Skeletal muscle tissue (tissue), 4 donors: Measurements from ENCODE around the gene TGM5. TPM values are rescaled to one million over a fixed set of nuclear protein-coding genes. Genes with fewer than 3 reads are reported as not detected.

Source experiments
- H3K27ac ChIP-seq: one replicate; pipeline ENCODE4 v1.7.0; 2013; ENCODE audit warnings: mild to moderate bottlenecking, low read depth, low read length, inconsistent platforms
- H3K27me3 ChIP-seq, 3 donors: one replicate each; pipeline ENCODE4 v1.7.0; 2013; ENCODE audit warnings: low read length in 3 of 3; ENCODE audit not compliant: control insufficient read depth in 3 of 3, insufficient read depth in 3 of 3
- H3K36me3 ChIP-seq, 3 donors: one replicate each; pipeline ENCODE4 v1.7.0; 2013; ENCODE audit warnings: low read length in 3 of 3; ENCODE audit not compliant: control insufficient read depth in 3 of 3, insufficient read depth in 3 of 3
- H3K4me1 ChIP-seq, 3 donors: one replicate each; pipeline ENCODE4 v1.7.0; 2013; ENCODE audit warnings: low read length in 3 of 3, mild to moderate bottlenecking in 3 of 3; ENCODE audit not compliant: control insufficient read depth in 3 of 3, insufficient read depth in 3 of 3
- H3K4me3 ChIP-seq, 3 donors: one replicate each; pipeline ENCODE4 v1.7.0; 2013; ENCODE audit warnings: low read length in 3 of 3
- H3K9ac ChIP-seq, 3 donors: one replicate each; pipeline ENCODE4 v1.7.0; 2013; ENCODE audit warnings: low read length in 3 of 3, mild to moderate bottlenecking in 3 of 3, moderate library complexity in 2 of 3, low read depth in 1 of 3
- H3K9me3 ChIP-seq, 3 donors: one replicate each; pipeline ENCODE4 v1.7.0; 2013; ENCODE audit warnings: low read length in 3 of 3; ENCODE audit not compliant: control insufficient read depth in 3 of 3
- total RNA-seq: library from RNA; depleted of rRNA; stranded (reverse); fragments of >200 nt; gene quantifications from one replicate; pipeline ENCODE4 v1.2.3, GENCODE V29; 2014
- donor health status: Osteomylitis.

The TGM5 gene, protein sequence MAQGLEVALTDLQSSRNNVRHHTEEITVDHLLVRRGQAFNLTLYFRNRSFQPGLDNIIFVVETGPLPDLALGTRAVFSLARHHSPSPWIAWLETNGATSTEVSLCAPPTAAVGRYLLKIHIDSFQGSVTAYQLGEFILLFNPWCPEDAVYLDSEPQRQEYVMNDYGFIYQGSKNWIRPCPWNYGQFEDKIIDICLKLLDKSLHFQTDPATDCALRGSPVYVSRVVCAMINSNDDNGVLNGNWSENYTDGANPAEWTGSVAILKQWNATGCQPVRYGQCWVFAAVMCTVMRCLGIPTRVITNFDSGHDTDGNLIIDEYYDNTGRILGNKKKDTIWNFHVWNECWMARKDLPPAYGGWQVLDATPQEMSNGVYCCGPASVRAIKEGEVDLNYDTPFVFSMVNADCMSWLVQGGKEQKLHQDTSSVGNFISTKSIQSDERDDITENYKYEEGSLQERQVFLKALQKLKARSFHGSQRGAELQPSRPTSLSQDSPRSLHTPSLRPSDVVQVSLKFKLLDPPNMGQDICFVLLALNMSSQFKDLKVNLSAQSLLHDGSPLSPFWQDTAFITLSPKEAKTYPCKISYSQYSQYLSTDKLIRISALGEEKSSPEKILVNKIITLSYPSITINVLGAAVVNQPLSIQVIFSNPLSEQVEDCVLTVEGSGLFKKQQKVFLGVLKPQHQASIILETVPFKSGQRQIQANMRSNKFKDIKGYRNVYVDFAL
- total RNA-seq = not detected

DNA sequence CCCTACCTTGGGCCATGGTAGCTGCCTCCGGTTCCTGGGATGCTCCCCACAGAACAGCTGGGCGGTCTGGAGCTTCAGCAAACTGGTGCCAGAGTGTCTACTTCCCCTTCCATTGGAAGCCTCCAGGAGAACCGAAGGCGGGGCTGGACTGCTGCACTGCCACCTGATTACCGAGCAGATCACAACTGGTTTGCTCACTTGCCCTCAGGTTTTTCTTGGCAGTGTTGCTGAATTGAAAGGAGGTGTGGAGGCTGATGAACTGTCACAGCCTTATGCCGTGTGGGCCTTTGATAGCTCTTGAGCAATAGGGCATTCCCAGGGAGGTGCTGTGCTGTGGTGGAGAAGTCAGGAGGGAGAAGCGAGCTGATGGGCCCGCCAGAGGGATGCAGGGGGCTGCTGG, at the start of gene TGM5:
Gene TGM5, minus strand, starts transcription at position 95 of the 400 bp plus-strand sequence. Its CDS starts 79 bp downstream, at position 16.
- no peak within 1 kb of the TSS for H3K27ac ChIP-seq
- H3K36me3 ChIP-seq = no peaks in the 10 kb centered on the region
- H3K9ac ChIP-seq = no peak within 1 kb of the TSS
- H3K9me3 ChIP-seq = no peaks in the 10 kb centered on the region
- no peak within 1 kb of the TSS for H3K4me3 ChIP-seq
- H3K27me3 ChIP-seq = peaks cover 0 to 4% (median 0%) of the 10 kb centered on the region in 3 donors
- H3K4me1 ChIP-seq = no peaks in the 10 kb centered on the region

DNA sequence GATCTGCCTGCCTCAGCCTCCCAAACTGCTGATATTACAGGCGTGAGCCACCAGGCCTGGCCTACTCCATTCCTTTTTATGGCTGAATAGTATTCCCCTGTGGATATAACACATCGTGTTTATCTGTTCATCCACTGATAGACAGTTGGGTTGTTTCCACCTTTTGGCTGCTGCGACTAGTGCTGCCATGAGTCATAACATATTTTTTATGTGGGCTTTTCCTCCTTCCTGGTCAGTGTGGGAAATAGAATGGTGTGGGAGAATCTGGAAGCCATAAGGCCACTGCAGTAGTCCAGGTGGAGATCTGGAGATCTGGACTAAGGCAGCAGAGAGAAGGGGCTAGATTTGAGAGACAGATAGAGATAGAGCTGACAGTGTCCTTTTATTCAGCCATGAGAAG, 47.4 kb upstream of the TGM5 start:
- no peaks in the 10 kb centered on the region for H3K9me3 ChIP-seq
- H3K27me3 ChIP-seq = peaks cover 0 to 12% (median 5%) of the 10 kb centered on the region in 3 donors
- H3K36me3 ChIP-seq = no peaks in the 10 kb centered on the region
- no peak overlapping the region for H3K9ac ChIP-seq
- H3K4me1 ChIP-seq = no peaks in the 10 kb centered on the region
- no peak overlapping the region for H3K4me3 ChIP-seq
- H3K27ac ChIP-seq = no peak overlapping the region

DNA sequence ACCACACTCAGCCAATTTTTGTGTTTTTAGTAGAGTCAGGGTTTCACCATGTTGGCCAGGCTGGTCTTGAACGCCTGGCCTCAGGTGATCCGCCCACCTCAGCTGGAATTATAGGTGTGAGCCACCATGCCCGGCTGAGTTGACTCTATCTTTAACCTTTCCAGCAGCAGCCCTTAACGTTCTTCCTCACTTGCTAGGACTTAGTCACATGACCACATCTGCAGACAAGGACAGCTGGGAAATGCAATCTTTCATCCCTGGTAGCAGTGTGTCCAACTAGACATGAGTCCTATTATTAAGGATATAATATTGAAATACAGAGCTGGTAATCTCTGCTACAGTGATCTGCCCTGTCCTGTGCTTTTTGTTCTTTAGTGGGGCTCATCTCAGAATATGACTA, 45.6 kb upstream of the TGM5 start:
- Histone ChIP-seq H3K27ac (no peak overlapping the region), H3K9me3 (no peaks in the 10 kb centered on the region), H3K27me3 (peaks cover 3 to 15% (median 8%) of the 10 kb centered on the region in 3 donors), H3K36me3 (no peaks in the 10 kb centered on the region), H3K4me1 (no peaks in the 10 kb centered on the region), H3K9ac (no peak overlapping the region), H3K4me3 (no peak overlapping the region)

DNA sequence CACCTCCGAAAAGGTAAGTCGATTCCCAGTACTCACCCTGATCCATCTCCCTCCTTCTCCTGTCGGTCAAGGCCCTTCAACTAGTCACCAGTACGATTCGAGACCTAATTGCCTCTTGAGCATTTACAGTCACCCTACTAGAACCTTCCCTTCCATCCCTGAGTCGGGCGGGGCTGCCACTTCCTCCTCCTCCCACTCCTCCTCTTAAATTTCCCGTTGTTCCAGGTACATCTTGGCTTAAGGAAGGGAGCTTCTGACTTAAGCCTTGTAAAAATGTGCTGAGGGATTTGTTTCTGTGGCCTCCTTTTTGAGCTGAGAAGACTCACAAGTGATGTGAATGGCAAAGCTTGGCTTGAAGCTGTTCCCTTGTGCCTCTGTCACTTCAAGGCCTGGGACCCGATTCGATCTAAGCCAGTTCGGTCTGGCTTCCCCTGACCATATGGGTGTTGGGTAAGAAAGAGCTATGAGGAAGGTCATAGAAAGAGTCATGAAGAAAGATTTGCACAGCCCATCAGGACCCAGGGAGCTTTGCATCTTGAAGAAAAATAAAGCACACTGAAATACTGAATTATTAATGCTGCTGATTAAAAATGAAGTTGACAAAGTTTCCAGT, 35.6 kb upstream of the TGM5 start, which contains the start of gene TGM7:
Gene TGM7, minus strand, starts transcription at position 51 of the 613 bp plus-strand sequence.
- Histone ChIP-seq H3K27ac (no peak within 1 kb of the TSS), H3K9me3 (no peaks in the 10 kb centered on the region)

DNA sequence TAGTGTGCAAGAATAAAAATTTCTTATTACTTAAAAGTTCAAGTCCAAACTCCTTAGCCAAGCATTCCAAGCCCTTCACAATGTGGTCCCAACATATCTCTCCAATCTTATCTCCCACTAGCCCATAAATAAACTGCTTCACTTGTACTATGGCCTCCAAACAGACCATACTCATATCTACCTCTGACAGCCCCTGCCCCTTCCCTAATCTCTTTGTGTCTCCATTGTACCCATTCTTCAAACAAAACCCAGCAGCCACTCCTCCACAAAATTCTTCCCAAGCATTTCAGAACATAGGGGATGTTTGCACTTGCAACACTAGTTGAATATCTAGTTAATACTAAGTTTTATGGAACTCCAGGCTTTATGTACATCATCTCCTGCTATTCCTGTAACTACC, 33.2 kb upstream of the TGM5 start:
- Histone ChIP-seq H3K9ac (no peak overlapping the region), H3K4me3 (no peak overlapping the region), H3K9me3 (no peaks in the 10 kb centered on the region), H3K27me3 (peaks cover 0 to 9% (median 8%) of the 10 kb centered on the region in 3 donors), H3K4me1 (no peaks in the 10 kb centered on the region), H3K27ac (no peak overlapping the region), H3K36me3 (no peaks in the 10 kb centered on the region)

More for the DNA sequence above, 35.6 kb upstream of the TGM5 start, which contains the start of gene TGM7:
- Histone ChIP-seq H3K9ac (no peak within 1 kb of the TSS), H3K27me3 (peaks cover 0 to 11% (median 3%) of the 10 kb centered on the region in 3 donors), H3K4me1 (no peaks in the 10 kb centered on the region), H3K36me3 (no peaks in the 10 kb centered on the region), H3K4me3 (no peak within 1 kb of the TSS)

DNA sequence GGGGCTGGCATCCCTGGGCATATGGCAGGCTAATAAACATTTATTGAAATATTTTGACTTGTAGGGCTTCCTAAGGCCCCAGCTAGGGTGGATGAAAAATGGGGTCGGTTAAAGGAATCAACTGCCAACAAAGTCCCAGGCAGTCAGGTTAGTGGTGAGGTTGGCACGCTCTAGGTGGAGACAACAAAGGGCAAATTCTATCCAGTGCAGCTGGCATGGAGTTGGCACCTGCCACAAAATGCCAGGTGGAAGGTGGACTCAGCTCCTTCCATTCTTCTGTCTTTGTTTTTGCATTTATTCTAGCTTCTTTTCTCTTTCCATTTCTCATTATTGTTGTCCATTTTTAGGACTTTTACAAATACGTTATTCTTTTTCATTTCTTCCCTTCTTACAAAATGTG, 32.7 kb upstream of the TGM5 start:
- Histone ChIP-seq H3K4me1 (no peaks in the 10 kb centered on the region), H3K9me3 (no peaks in the 10 kb centered on the region), H3K27ac (no peak overlapping the region), H3K9ac (no peak overlapping the region), H3K27me3 (peaks cover 2 to 13% (median 9%) of the 10 kb centered on the region in 3 donors), H3K4me3 (no peak overlapping the region), H3K36me3 (no peaks in the 10 kb centered on the region)

DNA sequence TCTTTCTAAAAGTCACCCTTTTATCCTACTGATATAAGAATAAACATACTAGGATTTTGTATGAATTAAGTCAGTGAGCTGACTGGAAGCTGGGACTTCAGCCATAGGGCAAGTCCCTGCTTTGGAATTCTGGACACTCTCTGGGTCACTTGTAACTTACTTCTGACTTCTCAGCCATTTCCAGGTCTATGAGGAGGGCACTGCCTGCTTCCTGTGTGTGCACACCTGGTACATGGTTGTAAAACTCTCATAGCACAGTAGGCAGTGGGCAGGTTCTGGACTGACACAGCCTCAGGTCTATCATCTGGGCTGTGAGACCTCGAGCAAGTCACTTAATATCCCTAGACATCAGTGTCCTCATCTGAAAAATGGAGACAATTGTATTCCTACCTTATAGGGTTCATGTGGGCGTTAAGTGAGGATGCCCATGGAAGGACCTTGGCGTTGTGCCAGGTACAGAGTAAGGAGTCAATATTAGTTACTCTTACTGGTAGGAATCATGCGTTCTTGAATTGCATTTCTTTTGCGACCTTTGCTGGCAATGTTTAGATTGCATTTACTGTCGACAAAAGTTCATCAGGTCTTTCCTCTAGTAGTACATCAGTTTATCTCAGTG, 27.5 kb upstream of the TGM5 start:
- Histone ChIP-seq H3K36me3 (no peaks in the 10 kb centered on the region), H3K27ac (no peak overlapping the region), H3K4me3 (no peak overlapping the region), H3K27me3 (peaks cover 13 to 22% (median 14%) of the 10 kb centered on the region in 3 donors), H3K4me1 (peaks cover 3 to 12% (median 8%) of the 10 kb centered on the region in 3 donors), H3K9me3 (no peaks in the 10 kb centered on the region), H3K9ac (no peak overlapping the region)

DNA sequence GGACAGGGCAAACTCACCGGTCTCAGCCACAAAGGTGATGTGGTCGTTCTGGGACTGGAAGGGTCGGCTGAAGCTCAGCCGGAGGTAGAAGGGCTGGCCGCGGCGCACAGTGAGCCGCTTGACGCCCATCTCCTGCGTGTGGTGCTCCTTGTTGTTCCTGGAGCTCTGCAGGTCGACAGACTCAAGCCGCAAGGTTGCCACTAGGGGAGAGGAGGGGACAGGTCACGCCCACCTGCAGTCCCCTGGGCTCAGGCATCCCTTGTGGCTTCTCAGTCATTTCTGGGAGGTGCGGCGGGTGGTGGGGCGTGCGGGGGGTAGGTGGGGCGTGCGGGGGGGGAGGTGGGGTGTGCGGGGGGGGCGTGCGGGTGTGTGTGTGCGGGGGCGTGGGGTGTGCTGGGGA, 26.7 kb upstream of the TGM5 start:
- Histone ChIP-seq H3K36me3 (no peaks in the 10 kb centered on the region), H3K9ac (no peak overlapping the region), H3K4me3 (peak overlapping the region in 1 of 3 donors; percentile 13), H3K4me1 (peaks cover 3 to 12% (median 8%) of the 10 kb centered on the region in 3 donors), H3K27ac (no peak overlapping the region), H3K9me3 (no peaks in the 10 kb centered on the region), H3K27me3 (peaks cover 13 to 22% (median 14%) of the 10 kb centered on the region in 3 donors)

DNA sequence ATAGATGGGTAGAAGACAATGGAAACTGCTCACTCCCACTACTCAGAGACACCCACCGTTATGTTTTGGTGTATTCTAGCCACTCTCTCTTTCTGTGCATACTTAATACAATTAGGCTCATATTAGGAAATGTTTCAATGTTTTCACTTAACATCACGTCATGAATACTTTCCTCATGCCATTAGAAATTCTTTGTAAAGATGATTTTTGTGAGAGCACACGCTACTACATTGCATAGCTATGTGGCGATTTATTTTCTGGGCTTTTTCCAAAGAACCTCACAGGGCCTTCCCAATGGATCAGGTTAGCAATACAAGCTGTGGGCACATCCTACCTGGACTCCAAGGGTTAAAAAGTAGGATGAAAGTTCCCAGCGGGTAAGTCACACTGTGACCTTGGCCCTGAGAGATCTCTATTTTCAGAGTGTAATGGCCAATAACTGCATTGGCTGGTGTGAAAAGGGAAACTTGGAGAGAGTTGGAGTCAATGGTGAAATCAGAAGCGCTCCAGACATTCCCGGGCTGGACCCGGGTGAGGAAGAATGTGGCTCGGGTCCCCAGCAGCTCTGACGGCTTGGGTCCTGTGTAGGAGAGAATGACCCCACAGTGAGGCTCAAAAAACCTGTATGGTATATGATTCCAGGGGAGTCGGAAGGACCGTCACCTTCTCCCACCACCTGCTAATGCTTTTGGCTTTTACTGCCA, 25.8 kb upstream of the TGM5 start:
- no peaks in the 10 kb centered on the region for H3K9me3 ChIP-seq
- H3K4me3 ChIP-seq = no peak overlapping the region
- H3K27me3 ChIP-seq = peaks cover 9 to 19% (median 13%) of the 10 kb centered on the region in 3 donors
- H3K27ac ChIP-seq = no peak overlapping the region
- H3K4me1 ChIP-seq = peaks cover 3 to 12% (median 8%) of the 10 kb centered on the region in 3 donors
- no peak overlapping the region for H3K9ac ChIP-seq
- H3K36me3 ChIP-seq = no peaks in the 10 kb centered on the region
